ENCODE measurements around the gene TMEM255A. TPM values are rescaled to one million over a fixed set of nuclear protein-coding genes. Genes with fewer than 3 reads are reported as not detected.

TMEM255A gene
- total RNA-seq (2022; extraction: Qiagen RNA extraction; ENCODE audit: low read depth): 0.07 to 0.18 TPM (median 0.13 TPM) in 5 replicates

DNA sequence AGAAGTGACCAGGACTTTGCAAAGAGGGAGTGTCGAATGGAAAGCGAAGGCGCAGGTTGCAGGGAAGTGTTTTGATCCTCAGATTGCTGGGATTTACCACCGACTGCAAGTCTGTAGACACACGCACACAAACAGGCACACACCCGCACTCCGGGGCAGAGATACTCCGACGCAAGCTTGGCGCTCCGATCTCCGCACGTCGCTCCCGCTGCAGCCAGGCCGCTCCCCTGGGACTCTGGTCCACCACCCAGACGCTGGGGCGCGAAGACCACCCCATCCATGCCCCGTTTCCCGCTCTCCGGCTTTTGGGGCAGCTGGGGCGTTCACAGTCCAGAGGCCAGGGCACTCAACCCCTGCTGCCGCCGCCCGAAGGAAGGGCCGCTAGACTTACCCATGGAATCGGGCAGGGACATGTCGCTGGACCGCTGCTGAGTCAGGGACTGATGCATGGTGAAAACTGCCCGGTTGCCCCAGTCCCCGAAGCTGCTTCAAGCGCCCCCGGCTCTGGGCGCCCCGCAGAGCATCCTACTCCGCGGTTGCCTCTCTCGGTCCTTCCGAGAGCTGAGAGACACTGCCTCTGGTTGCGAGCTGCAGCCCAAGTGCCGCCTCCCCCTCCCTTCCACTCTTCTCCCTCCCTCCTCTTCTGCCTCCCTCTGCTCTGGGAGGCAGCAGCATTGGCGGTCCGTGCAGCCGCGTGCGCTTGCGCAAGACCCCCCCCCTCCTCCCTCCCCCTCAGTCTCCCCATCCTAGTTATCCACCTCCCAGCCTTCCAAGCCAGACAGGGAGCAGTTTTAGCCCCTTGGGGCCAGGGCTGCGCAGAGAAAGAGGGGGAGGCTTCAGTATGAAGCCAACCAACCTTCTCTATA is at the start of gene TMEM255A:
TSS of gene TMEM255A (minus strand) at position 601 of the 866 bp plus-strand sequence. CDS start at position 449, 152 bp downstream.

DNA sequence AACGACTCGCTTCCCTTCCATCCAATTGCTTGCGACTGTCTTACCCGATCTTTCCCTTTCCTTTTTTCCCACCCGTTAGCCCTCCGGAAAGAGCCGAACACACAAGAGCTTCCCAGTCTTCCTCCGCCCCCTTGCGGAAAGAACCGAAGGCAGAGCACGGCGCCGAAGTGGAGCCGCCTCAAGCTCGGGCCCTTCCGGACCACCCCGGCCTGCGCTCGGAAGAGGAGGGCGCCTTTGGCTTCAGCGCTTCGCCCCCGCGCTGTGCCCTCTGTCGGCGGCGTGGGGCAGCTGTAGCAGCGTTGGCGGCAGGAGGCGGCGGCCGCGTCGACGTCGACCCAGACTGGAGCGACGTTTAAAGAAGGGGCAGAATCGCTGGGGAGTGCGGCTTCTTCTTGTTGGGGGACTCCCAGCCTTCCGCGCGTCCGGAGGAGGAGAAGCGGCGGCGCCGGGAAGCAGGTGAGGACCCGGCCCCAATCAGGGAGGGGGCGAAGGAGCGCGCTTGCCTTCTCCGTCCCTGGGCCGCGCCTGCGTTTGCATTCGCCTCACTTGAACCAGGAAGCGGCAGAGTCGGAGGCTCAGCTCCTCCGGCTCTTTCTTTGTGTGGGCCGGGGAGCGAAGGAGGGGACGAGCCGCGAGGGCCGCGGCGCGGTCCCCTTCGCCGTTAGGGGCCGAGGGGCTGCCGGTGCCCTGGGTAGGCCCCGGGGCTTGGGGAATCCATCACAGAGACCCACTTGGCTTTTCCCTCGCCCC is 60.6 kb downstream of the TMEM255A start, which contains the start of gene ZBTB33:
TSS of gene ZBTB33 (plus strand) at position 291 of the 750 bp plus-strand sequence. CDS start 2,604 bp downstream, outside the sequence.

Other genes starting within 250 kb of the TMEM255A start
- gene RHOXF2B, start 233.8 kb downstream of the TMEM255A start, total RNA-seq (2022; extraction: Qiagen RNA extraction; ENCODE audit: low read depth): not detected in 5 replicates
- gene RHOXF1, start 195.5 kb downstream of the TMEM255A start, total RNA-seq (2022; extraction: Qiagen RNA extraction; ENCODE audit: low read depth): 0.12 TPM in 1 of 5 replicates, not detected in the others
- gene RHOXF2, start 152.8 kb downstream of the TMEM255A start, total RNA-seq (2022; extraction: Qiagen RNA extraction; ENCODE audit: low read depth): not detected in 5 replicates
- gene ZBTB33, start 60.6 kb downstream of the TMEM255A start, total RNA-seq (2022; extraction: Qiagen RNA extraction; ENCODE audit: low read depth): 9.4 to 16.2 TPM (median 13.7 TPM) in 5 replicates
- not detected in 5 replicates for gene ATP1B4, start 50.6 kb upstream of the TMEM255A start, total RNA-seq (2022; extraction: Qiagen RNA extraction; ENCODE audit: low read depth)
- gene LAMP2, start 157.8 kb upstream of the TMEM255A start, total RNA-seq (2022; extraction: Qiagen RNA extraction; ENCODE audit: low read depth): 85.9 to 115 TPM (median 99.5 TPM) in 5 replicates
- gene CUL4B, start 249.5 kb upstream of the TMEM255A start, total RNA-seq (2022; extraction: Qiagen RNA extraction; ENCODE audit: low read depth): 32.0 to 50.9 TPM (median 42.6 TPM) in 5 replicates

Measured in A549 treated with DMSO at 1 μM for 4 hours (cell line).